ENCODE results near the gene KRT15.

The KRT15 gene

GRCh38 chr17:41476866-41477815, 41.5 kb downstream of the KRT15 start:
- TF ChIP-seq ZFX (IDR thresholded peaks at IDR 0.05): no peak
- TF ChIP-seq, protein P1, sequence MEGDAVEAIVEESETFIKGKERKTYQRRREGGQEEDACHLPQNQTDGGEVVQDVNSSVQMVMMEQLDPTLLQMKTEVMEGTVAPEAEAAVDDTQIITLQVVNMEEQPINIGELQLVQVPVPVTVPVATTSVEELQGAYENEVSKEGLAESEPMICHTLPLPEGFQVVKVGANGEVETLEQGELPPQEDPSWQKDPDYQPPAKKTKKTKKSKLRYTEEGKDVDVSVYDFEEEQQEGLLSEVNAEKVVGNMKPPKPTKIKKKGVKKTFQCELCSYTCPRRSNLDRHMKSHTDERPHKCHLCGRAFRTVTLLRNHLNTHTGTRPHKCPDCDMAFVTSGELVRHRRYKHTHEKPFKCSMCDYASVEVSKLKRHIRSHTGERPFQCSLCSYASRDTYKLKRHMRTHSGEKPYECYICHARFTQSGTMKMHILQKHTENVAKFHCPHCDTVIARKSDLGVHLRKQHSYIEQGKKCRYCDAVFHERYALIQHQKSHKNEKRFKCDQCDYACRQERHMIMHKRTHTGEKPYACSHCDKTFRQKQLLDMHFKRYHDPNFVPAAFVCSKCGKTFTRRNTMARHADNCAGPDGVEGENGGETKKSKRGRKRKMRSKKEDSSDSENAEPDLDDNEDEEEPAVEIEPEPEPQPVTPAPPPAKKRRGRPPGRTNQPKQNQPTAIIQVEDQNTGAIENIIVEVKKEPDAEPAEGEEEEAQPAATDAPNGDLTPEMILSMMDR (conservative IDR thresholded peaks at IDR 0.05): no peak
- H3K27ac ChIP-seq: no peak overlapping the region

- no peak for TF ChIP-seq ZFX (IDR thresholded peaks at IDR 0.05)
- TF ChIP-seq, protein P1 (conservative IDR thresholded peaks at IDR 0.05): no peak
- H3K27ac ChIP-seq: no peak overlapping the region
Observed at GRCh38 chr17:41475421-41475820, 43.3 kb downstream of the KRT15 start.

DNA sequence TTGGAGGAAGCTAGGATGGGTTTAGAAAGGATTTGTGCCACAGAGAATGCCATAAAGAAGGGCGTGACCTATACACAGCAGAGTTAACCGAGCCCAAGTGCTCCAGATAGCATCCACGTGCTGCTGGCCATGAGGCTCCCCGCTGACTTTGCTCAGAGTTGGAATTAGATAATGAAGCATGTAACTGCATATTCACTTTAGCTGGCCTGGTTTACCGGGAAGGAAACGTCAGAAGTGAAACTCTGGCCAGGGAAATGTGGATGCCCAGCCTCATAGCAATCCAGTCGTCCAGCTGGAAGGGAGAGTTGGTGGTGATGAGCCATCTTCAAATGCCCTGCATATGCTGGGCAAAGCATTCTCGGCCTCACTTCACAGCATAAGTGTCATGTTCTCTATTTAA, 43.8 kb downstream of the KRT15 start:
- TF ChIP-seq, protein P1 (conservative IDR thresholded peaks at IDR 0.05): no peak
- TF ChIP-seq ZFX (IDR thresholded peaks at IDR 0.05): no peak
- no peak overlapping the region for H3K27ac ChIP-seq

DNA sequence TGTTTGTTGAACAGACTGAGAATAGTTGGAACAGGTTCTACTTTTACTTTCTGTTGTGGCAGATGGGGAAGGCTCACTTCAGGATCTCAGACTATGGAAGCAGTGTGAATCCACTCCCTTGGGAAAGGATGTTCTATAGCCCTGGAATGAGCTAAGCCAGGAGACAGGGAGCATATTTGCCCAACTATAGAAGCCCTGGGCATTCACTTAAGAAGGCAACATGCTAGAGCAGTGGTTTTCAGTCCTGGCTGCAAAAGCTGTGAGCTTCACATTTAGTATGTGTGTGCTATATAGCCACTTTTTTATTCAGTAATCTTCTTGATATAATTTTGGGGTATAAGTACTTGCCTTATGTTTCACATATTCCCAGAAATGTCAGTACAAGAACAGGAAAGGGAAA, 50.3 kb downstream of the KRT15 start:
- TF ChIP-seq, protein P1 (conservative IDR thresholded peaks at IDR 0.05): no peak
- no peak for TF ChIP-seq ZFX (IDR thresholded peaks at IDR 0.05)

DNA sequence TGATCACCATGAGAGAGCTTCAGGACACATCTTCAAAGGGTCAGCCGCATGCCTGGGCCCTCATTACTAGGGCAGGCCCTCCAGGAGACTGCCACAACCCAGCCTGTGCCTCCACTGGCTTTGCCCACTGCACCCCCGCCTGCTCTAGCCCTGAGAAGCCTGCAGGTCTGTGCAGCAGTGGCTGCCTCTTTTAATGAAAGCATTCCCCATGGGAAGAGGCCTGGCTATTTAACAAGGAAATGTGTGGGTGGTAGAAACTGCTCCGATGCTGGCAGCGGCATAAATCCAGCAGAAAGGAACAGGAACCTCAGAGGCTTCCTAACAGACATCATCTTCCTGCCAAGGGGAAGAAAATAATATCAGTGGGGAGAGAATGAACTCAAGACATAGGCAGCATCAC, 51.1 kb downstream of the KRT15 start:
- TF ChIP-seq, protein P1 (conservative IDR thresholded peaks at IDR 0.05): no peak
- no peak for TF ChIP-seq ZFX (IDR thresholded peaks at IDR 0.05)
- H3K27ac ChIP-seq: no peak overlapping the region

More for the DNA sequence above, 50.3 kb downstream of the KRT15 start:
- no peak overlapping the region for H3K27ac ChIP-seq

DNA sequence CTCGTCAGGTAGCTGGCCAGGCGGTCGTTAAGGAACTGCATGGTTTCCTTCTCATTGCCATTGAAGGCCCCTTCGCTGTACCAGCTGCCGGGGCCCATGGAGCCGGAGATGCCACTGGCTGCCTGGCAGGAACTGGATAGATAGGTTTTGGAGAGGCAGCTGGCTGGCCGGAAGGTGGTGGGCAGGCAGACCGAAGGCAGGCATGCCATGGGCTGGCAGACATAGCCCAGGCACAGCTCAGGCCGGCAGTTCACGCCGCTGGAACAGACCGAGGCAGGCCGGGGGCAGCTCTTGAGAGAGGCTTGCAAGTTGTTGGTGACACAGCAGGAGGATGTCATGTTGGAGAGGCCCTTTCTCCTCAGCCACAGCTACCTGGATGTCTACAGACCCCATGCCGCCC, 51.7 kb downstream of the KRT15 start, which contains the start of gene KRT32:
TSS of gene KRT32 (minus strand) at position 399 of the 400 bp plus-strand sequence. CDS start at position 338, 61 bp downstream.
- TF ChIP-seq, protein P1 (conservative IDR thresholded peaks at IDR 0.05): no peak
- TF ChIP-seq ZFX (IDR thresholded peaks at IDR 0.05): no peak
- H3K27ac ChIP-seq: no peak within 1 kb of the TSS

- H3K27ac ChIP-seq: no peak overlapping the region
- TF ChIP-seq, protein P1 (conservative IDR thresholded peaks at IDR 0.05): no peak
- no peak for TF ChIP-seq ZFX (IDR thresholded peaks at IDR 0.05)
Observed at GRCh38 chr17:41464682-41465081, 54.0 kb downstream of the KRT15 start.
